Adrenal gland (tissue), 12 donors: ENCODE data around the gene TMEM123. TPM values are rescaled to one million over a fixed set of nuclear protein-coding genes. Genes with fewer than 3 reads are reported as not detected.
A peak's percentile ranks its signal among the peaks of the same experiment; 100 is the strongest.

Source experiments
- DNase-seq, 7 donors: peaks; one replicate each; pipeline ENCODE4 v3.0.0-alpha.2; 2019 to 2020
- H3K27ac ChIP-seq, 5 donors: fragments of 200-600 bp; sonication (generic) in 4 of 5; 1 replicate in 3 of 5; 2 replicates in 2 of 5; pipeline versions ENCODE4 v1.5.1 to v1.8.0; 2016 to 2020; ENCODE audit warnings: mild to moderate bottlenecking in 1 of 5
- H3K27me3 ChIP-seq: fragments of 200-600 bp; 2 replicates; pipeline ENCODE4 v1.8.0; 2021
- H3K36me3 ChIP-seq, 2 donors: fragments of 200-600 bp; replicated peaks in 1 of 2; 1 replicate in 1 of 2; 2 replicates in 1 of 2; pipeline versions ENCODE4 v1.5.1 to v1.8.0; 2018 to 2022
- H3K4me1 ChIP-seq, 2 donors: fragments of 200-600 bp; replicated peaks in 1 of 2; 1 replicate in 1 of 2; 2 replicates in 1 of 2; pipeline versions ENCODE4 v1.5.1 to v1.8.0; 2018 to 2021
- H3K4me3 ChIP-seq, 4 donors: fragments of 200-600 bp; sonication (generic) in 3 of 4; one replicate each; pipeline ENCODE4 v1.5.1; 2016 to 2018
- H3K9me3 ChIP-seq, 3 donors: fragments of 200-600 bp; sonication (generic) in 1 of 3; replicated peaks in 1 of 3; 1 replicate in 2 of 3; 2 replicates in 1 of 3; pipeline versions ENCODE4 v1.5.1 to v1.8.0; 2016 to 2021
- POLR2A ChIP-seq, 2 donors: fragments of 450-650 bp; IDR thresholded peaks; one replicate each; pipeline ENCODE4 v1.6.1; 2017; ENCODE audit warnings: antibody characterized with exemption in 2 of 2, mild to moderate bottlenecking in 2 of 2, moderate library complexity in 1 of 2
- WGBS, 4 donors: extraction: QIAGEN DNeasy Blood & Tissue Kit in 2 of 4; methylation state at CpG; one replicate each; pipeline versions ENCODE4 v1.1.5 to v1.1.7; 2013 to 2017; 5-methylcytosine and 5-hydroxymethylcytosine counted together
- intact Hi-C, 2 donors: fragments of 100-400 bp; cut with DNase I; formaldehyde crosslinking; loops; one replicate each; pipeline versions ENCODE4 v1.14.1 to v1.15.0; 2022 to 2023
- polyA plus RNA-seq, 3 donors: library from polyadenylated mRNA; stranded (reverse); fragments of 200-250 nt in 2 of 3; fragments of 350-450 nt in 1 of 3; fragmentation: Illumina TruSeq in 1 of 3; extraction: RNeasy Lipid Tissue Mini Kit (QIAGEN cat#74804) in 1 of 3; gene quantifications; one replicate each; pipeline ENCODE4 v1.2.3, GENCODE V29; 2013 to 2014
- total RNA-seq, 9 donors: library from RNA; depleted of rRNA in 4 of 9; stranded (reverse); fragments of >200 nt in 4 of 9; fragments of 120-200 nt in 1 of 9; fragmentation: NEBNext Ultra II Directional in 1 of 9; extraction: Animal tissue kit (Norgen Biotek cat#: 25700) in 1 of 9; gene quantifications; one replicate each; pipeline versions ENCODE4 v1.1.0 to v1.2.4, GENCODE V29; 2013 to 2023
- TF ChIP-seq, protein P1 (sequence below), 6 experiments: fragments of 450-650 bp in 4 of 6; fragments of 200-600 bp in 2 of 6; sonication (generic) in 1 of 6; IDR thresholded peaks; 1 replicate in 5 of 6; 2 replicates in 1 of 6; pipeline versions ENCODE4 v1.5.1 to v1.8.0; 2016 to 2021; ENCODE audit warnings: antibody characterized with exemption in 6 of 6, mild to moderate bottlenecking in 2 of 6, moderate library complexity in 1 of 6
- donor health status: healthy with polysubstance abuse.
- donor health status: Bipolar disorder and iron deficiency.
- donor health status: DM: yes; HTN: yes; CAD: no.
- donor health status: DM: no; HTN: no; CAD: no.
- donor health status: DM: no; HTN: no; CAD: no.
- donor health status: DM: yes; HTN: yes; CAD: no.

Gene TMEM123
- total and polyA plus RNA-seq, 12 donors, result 19.2 to 284 (median 117) TPM

DNA sequence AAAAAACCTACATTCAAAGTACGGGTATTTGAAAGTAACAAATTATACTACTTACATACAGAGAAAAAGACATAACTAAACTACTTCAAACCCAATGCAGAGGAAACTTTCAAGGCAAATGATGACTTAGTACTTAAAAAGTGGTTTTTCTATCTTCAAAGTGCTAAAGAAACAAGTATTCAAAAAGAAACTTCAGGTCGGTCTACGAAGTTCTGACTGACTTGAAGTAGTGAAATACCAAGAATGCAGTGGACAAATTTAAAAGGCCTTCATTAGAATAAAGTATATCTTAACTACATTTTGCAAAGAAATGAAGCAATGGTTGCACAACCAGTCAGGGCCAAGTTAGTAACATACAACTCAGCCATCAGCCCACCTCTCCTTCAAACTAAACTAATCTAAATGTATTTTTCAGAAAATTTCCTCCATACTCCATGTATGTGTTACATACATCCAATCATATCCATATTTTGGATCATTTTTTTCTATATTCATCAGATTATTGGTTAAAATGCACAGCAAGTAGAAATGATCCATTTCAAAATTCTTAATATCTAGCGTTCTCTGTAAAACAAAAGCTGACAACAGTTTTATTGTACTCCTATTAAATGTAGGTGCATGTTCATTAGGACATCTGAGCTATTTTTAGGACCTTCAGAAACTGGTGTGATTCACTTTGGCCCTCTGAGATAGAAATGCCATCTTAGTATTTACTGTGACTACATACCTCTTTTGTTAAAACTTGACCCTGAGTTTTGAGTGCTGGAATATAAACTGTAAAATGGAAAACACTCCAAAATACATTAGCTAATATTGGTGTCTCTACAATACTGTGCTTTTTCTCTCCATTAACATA, 55.6 kb downstream of the TMEM123 start:
- Histone ChIP-seq H3K9me3 (no peaks in the 10 kb centered on the region), H3K36me3 (peaks cover 0 to 55% of the 10 kb centered on the region in 2 donors), H3K27me3 (no peaks in the 10 kb centered on the region), H3K27ac (peak overlapping the region in 3 of 5 donors; percentile 13 to 24 (median 14)), H3K4me1 (peaks cover 0 to 12% of the 10 kb centered on the region in 2 donors), H3K4me3 (no peak overlapping the region)
- intact Hi-C loops, result loop anchor here in 1 of 2 donors (10.0 kb wide), 1 partner anchor 88 kb away; no protein-coding TSS in a partner anchor
- no peak for TF ChIP-seq POLR2A (IDR thresholded peaks at IDR 0.05)
- TF ChIP-seq, protein P1, sequence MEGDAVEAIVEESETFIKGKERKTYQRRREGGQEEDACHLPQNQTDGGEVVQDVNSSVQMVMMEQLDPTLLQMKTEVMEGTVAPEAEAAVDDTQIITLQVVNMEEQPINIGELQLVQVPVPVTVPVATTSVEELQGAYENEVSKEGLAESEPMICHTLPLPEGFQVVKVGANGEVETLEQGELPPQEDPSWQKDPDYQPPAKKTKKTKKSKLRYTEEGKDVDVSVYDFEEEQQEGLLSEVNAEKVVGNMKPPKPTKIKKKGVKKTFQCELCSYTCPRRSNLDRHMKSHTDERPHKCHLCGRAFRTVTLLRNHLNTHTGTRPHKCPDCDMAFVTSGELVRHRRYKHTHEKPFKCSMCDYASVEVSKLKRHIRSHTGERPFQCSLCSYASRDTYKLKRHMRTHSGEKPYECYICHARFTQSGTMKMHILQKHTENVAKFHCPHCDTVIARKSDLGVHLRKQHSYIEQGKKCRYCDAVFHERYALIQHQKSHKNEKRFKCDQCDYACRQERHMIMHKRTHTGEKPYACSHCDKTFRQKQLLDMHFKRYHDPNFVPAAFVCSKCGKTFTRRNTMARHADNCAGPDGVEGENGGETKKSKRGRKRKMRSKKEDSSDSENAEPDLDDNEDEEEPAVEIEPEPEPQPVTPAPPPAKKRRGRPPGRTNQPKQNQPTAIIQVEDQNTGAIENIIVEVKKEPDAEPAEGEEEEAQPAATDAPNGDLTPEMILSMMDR (IDR thresholded peaks at IDR 0.05), result no peak
- no peak for DNase-seq
- WGBS, 4 donors, result 88 to 90% (median 89%) methylated on average over 4 of the region's 4 CpGs

DNA sequence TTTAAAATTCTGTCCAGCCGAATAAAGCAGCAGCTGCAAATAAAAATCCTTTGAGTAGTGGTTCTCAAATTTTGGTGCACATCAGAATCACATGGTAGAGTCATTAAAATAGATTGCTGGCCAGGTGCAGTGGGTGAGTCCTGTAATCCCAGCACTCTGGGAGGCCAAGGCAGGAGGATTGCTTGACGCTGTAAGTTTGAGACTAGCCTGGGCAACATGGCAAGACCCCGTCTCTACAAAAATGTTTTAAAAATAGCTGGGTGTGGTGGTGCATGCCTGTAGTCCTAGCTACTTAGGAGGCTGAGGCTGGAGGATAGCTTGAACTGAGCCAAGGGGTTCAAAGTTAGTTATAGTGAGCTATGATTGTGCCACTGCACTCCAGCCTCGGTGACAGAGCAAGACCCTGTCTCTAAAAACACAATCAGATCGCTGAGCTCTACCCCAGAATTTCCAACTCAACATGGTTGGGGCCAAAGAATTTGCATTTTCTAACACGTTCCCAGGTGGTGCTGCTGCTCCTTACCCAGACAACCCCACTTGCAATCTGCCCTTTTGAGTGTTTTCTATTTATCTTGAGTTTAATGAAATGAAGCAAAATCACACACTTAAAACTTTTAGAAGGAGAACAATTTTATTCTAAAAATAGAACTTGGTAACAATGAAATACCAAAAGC, 56.7 kb downstream of the TMEM123 start:
- Histone ChIP-seq H3K4me1 (peaks cover 0 to 12% of the 10 kb centered on the region in 2 donors), H3K9me3 (no peaks in the 10 kb centered on the region), H3K27ac (no peak overlapping the region), H3K4me3 (no peak overlapping the region), H3K27me3 (no peaks in the 10 kb centered on the region), H3K36me3 (peaks cover 0 to 46% of the 10 kb centered on the region in 2 donors)
- WGBS, 4 donors, result 86 to 94% (median 91%) methylated on average over 5 to 6 of the region's 6 CpGs
- DNase-seq, result no peak
- TF ChIP-seq, protein P1 (IDR thresholded peaks at IDR 0.05), result no peak
- no peak for TF ChIP-seq POLR2A (IDR thresholded peaks at IDR 0.05)
- intact Hi-C loops, result loop anchor here in 1 of 2 donors (10.0 kb wide), 1 partner anchor 89 kb away; no protein-coding TSS in a partner anchor

- Histone ChIP-seq H3K4me1 (peaks cover 0 to 12% of the 10 kb centered on the region in 2 donors), H3K27me3 (no peaks in the 10 kb centered on the region), H3K36me3 (peaks cover 0 to 30% of the 10 kb centered on the region in 2 donors), H3K4me3 (no peak overlapping the region), H3K9me3 (no peaks in the 10 kb centered on the region), H3K27ac (no peak overlapping the region)
- no peak for TF ChIP-seq POLR2A (IDR thresholded peaks at IDR 0.05)
- TF ChIP-seq, protein P1 (IDR thresholded peaks at IDR 0.05), result no peak
- no peak for DNase-seq
- intact Hi-C loops, result loop anchor here in 1 of 2 donors (5.0 to 10.0 kb wide), 2 partner anchors 59 to 92 kb away; partner anchors contain the start of gene TMEM123
- WGBS, 4 donors, result 91 to 100% (median 95%) methylated on average over 1 to 2 of the region's 2 CpGs; no CpG with 5 or more reads in 1 of the 4 donors
These were observed 59.3 kb downstream of the TMEM123 start for GRCh38 chr11:102393272-102393730.
